Stimulated activated CD8-positive, alpha-beta memory T cell treated with anti-CD3 and anti-CD28 coated beads, Interleukin-4, amount 100 ng/mL, for 24 hours (primary cell): Measurements from ENCODE around the gene MED26.

Experiments used
- DNase-seq: peaks from one replicate; pipeline ENCODE4 v3.0.0-alpha.2; 2020; ENCODE audit warnings: low read depth

The MED26 gene

GRCh38 chr19:16650821-16651220 is 22.8 kb upstream of the MED26 start:
- no peak for DNase-seq

DNA sequence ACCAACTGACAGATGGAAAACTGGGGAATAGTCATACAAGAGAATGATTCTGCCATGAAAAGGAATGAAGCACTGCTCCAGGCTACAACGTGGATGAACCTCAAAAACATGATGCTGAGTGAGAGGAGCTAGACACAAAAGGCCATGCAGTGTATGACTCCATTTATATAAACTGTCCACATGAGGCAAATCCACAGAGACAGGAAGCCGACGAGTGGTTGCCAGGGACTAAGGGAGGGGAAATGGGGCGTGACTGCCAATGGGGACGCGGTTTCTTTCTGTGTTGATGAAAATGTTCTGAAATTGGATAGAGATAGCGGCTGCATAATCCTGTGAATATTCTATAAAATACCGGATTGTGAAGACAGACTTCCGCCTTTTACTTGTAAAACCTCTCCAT is 21.7 kb upstream of the MED26 start:
- DNase-seq: no peak

- DNase-seq: no peak
These were observed 17.1 kb upstream of the MED26 start for GRCh38 chr19:16645140-16645539.

GRCh38 chr19:16641695-16642094 is 13.7 kb upstream of the MED26 start:
- no peak for DNase-seq

DNA sequence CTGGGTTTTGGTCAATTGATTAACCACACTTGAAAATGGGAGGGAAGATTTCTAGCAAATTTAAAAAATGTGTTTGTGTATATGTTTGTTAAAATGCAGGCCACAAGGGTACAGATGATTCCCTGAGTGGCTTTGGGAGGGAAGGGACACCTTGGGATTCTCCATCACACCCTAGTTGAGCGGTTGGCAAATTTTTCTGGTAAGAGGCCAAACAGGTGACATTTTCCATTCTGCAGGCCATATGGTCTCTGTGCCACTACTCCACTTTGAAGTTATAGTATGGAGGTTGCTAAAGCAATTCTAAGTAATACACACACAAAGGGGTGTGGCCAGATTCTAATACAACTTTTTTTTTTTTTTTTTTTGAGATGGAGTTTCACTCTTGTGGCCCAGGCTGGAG is 12.9 kb upstream of the MED26 start:
- DNase-seq: no peak

- no peak for DNase-seq
These were observed 10.7 kb upstream of the MED26 start for GRCh38 chr19:16638666-16639065.

DNA sequence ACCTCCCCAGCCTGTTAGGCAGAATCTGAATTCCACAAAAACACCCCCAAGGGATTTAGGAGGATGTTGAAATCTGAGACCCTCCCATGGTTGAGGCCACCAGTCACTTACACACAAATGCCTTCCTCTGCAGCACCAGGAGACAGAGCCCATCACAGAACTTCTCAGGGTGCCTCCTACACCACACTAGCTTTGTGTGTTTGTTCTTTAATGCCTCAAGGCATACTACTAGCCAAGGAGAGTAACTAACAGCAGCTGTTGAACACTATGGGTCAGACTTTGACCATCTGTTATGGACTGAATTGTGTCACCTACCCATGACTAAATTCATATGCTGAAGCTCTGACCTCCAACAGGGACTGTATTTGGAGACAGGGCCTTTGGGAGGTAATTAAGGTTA is 9.5 kb upstream of the MED26 start:
- no peak for DNase-seq

DNA sequence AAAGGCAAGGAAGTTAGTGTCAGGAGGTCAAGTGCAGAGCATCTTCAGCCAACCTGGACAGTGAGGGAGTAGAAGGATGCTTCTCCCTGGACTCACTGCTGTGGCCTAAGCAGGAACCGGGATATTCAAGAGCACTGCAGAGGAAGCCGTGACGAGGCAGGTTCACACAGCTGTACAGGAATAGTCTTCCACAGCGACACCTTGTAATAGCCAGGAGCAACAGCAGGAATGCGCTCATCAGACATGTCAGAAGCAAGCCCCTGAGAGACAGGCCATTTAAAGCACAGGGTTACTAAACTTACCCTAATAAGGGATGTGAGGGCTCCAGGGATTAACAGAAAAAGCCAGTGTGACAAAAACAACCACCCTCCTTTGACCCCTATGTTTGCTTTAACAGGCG is 3.5 kb upstream of the MED26 start:
- no peak for DNase-seq

DNA sequence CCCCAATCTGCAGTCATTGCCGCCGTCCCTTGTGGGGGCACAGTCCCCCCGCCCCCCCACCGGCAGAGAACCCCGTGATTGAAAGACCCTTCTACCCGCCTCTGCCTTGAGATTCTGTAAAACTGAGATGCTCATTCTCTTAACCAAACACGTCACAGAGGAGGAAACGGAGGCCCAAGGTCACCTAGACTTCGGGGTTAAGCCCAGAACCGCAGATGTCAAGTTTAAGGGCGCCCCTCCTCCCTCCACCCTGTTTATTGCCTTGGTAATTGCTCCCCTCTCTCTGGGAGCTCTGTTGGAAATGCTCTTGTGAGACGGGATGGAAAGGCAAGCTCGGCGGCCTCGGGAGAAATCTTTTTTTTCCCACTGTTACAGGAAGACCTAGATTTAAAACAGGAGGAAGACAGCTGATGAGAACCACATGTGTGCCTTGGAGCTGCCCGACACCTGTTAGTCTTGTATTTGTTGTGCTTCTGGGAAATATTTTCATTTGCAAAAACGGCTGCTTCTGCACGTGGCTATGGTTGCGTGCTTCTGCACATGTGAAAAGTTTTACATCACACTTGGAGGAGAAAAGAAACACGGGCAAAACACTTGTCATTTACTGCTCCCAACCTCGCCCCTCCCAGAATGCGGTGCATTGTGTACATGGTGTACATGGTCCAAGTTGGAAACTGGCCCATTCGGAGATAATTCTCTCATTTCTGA is 1.1 kb upstream of the MED26 start:
- DNase-seq: no peak

- DNase-seq: no peak
These were observed 149 bp downstream of the MED26 start for GRCh38 chr19:16627928-16628182.

GRCh38 chr19:16627193-16627927 is 644 bp downstream of the MED26 start:
- DNase-seq: no peak

DNA sequence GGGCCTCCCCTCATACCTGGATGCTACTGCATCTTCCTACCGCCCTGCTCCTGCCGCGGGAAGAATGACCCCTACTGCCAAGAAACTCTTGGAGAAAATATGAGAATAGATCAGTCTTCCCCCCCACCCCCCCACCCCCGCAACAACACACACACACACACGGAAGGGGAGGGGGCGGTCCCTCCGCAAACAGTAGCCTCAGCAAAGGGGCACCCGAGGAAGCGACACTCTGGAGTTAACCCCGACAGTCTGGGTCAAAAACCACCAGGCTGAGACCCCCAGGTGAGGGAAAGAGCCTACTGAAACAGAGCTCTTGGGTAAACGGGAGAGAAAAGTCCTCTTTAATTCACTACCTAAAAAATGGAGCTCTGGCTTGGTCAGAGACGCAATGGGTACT is 1.2 kb downstream of the MED26 start:
- DNase-seq: no peak

- DNase-seq: no peak
These were observed 2.6 kb downstream of the MED26 start for GRCh38 chr19:16625163-16625958.

- no peak for DNase-seq
These were observed 3.8 kb downstream of the MED26 start for GRCh38 chr19:16624236-16624635.

DNA sequence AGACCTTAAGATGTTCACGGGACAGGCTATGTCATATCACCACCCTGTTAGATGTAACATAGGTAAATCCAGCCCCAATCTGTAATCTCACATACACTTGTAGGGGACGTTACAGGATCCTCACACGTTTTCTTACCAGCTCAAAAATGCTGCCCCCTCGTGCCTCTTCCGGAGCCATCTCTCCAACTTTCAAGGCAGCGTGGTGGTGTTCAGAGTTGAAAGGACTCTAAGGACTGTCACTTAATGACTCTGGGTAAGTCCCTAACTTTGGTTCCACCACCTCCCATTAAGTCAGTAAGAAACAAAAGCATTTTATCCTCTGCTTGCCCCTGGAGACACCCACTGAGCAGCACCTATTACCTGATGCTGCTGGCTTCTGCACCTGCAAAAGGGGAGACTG is 4.4 kb downstream of the MED26 start:
- no peak for DNase-seq

DNA sequence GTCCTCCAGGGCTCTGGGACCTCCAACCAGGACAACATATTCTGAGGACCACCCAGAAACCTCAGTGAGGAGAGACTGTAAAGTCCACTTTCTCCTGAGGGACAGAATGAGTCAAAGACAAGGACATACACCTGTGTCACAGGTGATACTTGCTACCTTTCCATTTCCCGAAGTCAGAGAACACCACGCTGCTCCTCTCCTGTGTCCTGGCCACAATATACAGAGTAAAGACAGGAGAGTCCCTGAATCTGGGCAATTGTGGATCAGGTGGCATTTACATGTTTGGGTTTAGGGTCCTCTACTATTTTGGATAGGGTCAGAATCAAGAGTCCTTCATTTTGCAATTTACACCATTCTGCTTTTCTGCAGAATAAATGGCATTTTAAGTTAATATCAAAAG is 4.9 kb downstream of the MED26 start:
- DNase-seq: no peak

DNA sequence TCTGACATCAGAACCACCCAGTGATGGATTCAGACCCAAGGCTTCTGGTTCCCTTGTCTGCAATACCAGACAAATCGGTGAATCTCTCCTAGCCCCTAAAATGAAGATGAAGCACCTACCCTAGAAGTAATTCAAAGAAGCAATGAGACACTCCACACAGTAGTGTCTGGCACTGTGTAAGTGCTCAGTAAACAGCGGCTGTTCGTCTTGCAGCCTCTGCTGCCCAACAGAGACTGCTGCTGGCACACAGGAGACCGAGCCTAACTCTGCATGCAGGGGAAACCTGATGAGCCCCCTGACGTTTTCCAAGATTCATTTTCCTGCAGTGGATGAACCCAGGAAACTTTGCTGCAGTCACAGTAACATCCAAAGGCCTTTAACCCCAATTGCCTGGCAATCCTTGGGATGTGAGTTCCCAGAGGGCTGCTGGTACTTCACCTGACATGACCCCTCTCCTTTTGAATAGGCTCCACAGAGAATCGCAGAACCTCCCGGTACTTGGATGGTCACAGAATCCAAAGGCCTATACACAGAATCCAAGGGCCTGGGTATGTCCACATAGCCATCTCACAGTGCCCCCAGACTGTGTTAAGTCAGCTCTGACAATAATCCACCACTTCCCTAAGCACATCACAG is 6.7 kb downstream of the MED26 start:
- no peak for DNase-seq

- DNase-seq: no peak
These were observed 7.4 kb downstream of the MED26 start for GRCh38 chr19:16620584-16620983.

- DNase-seq: no peak
These were observed 8.0 kb downstream of the MED26 start for GRCh38 chr19:16620018-16620417.

GRCh38 chr19:16619457-16619856 is 8.5 kb downstream of the MED26 start:
- DNase-seq: no peak

DNA sequence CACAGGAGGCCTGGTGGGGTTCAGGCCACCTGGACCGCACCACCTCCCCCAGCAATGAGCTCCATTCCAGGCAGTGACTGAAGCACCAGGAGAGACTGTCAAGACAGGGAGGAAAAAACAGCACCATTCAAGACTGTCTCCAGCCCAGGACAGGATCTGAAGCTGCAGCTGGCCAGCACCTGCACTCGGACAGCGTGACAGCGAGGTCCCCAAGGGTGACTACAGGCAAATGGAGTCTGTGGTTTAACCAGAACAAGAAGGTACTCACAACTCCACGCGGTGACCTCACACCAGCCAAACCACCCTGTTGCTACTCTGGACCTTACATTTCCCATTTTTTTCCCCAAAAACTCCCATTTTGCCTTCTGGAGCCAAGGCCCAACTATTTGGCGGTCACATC is 9.8 kb downstream of the MED26 start:
- DNase-seq: no peak

GRCh38 chr19:16615808-16616207 is 12.2 kb downstream of the MED26 start:
- no peak for DNase-seq

DNA sequence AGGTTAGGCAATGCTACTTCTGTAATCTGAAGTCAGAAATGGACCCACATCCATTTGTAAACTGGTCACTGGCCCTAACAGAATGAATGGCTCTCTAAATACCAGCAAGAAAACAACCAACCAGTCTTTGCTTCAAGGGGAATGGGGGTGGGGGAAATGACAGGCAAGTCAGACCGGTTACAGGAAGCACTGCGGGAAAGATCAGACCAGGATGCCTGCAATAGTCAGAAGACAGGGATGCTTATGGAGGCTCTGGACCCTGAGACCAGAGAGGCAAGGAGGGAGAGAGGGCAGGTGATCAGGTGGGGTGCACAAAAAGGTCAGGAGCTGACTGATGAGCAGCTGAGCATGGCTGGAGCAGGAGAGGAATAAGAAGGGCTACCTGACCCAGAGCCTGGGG is 13.1 kb downstream of the MED26 start:
- DNase-seq: no peak
